ENCODE results near the gene ATG4B.

Gene ATG4B

GRCh38 chr2:241613017-241613780 lies 24.3 kb upstream of the ATG4B start:
- DNase-seq, result no peak

DNA sequence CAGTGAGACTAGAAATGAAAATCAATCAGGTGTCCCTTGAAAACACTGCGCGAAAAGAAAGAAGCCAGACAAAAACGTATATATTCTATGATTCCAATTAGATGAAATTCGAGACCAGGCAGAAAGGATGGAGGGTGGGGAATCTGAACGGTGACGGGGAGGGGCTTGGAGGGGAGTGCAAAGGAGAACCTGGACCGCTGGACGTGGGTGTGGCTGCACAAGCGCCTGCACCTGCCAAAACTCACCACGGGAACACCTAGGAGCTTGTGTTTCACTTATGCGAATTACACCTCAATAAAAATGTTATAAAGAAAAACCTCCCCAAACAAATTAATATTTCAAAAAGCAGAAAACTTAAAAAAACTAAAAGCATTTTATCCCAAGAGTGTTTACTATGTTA lies 22.5 kb upstream of the ATG4B start:
- no peak for DNase-seq

- DNase-seq, result no peak
Measured at GRCh38 chr2:241615522-241616052, 21.9 kb upstream of the ATG4B start.

GRCh38 chr2:241616168-241617125 lies 21.0 kb upstream of the ATG4B start:
- DNase-seq, result no peak

GRCh38 chr2:241617431-241618154 lies 19.9 kb upstream of the ATG4B start:
- no peak for DNase-seq

DNA sequence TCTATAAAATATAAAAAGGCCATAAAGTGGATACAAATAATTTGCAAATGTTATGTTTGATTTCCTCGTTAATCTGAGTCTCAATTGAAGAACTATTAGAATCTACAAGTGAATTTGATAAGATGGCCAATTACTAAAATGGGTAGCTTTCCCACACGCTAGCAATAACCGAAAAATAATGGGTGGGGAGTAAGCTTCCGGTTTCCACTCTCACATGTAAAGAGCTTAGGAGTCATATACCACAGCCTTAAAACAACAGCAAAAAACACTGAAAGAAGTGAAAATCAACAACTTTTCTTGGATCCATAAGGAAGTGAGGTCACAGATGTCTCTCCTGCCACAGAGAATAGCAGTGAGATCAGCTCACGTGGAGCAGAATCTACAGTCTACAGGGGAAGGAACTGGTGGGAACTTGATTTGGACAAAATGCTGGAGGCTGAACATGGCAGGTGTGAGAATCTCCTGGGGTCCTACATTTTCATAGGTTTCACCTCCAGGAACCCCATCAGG lies 19.1 kb upstream of the ATG4B start:
- DNase-seq, result no peak

DNA sequence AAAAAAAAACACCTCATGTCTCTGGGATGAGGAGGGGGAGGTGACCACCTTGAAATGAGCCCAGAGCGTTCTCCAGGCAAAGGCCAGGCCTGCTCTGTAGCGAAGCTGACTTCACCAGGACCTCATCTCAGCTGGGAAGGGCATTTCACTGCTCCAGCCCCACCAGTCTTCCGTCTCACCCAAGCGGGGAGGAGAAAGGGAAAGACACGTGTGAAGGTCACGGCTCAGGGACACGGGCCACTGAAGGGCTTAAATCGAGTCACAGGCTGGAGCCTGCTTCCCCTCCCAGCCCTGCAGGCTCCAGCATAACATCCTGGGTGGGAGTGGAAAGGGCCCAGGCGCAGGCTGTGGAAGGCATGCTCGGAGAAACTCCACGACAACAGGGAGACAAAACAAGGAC lies 18.7 kb upstream of the ATG4B start:
- DNase-seq, result no peak

DNA sequence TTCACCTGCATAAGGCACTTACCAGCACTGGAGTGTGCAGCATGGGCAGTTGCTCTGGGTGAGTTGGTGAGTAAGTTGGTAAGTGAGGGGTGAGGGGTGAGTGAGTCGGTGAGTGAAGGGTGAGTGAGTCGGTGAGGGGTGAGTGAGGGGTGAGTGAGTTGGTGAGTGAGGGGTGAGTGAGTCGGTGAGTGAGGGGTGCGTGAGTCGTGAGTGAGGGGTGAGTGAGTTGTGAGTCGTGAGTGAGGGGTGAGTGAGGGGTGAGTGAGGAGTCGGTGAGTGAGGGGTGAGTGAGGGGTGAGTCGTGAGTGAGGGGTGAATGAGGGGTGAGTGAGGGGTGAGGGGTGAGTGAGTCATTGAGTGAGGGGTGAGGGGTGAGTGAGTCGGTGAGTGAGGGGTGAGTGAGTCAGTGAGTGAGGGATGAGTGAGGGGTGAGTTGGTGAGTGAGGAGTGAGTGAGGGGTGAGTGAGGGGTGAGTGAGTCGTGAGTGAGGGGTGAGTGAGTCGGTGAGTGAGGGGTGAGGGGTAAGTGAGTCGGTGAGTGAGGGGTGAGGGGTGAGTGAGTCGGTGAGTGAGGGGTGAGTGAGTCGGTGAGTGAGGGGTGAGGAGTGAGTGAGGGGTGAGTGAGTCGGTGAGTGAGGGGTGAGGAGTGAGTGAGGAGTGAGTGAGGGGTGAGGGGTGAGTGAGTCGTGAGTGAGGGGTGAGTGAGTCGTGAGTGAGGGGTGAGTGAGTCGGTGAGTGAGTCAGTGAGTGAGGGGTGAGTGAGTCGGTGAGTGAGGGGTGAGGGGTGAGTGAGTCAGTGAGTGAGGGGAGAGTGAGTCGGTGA lies 17.7 kb upstream of the ATG4B start:
- DNase-seq, result no peak

GRCh38 chr2:241620419-241620769 lies 17.1 kb upstream of the ATG4B start:
- no peak for DNase-seq

- no peak for DNase-seq
Measured at GRCh38 chr2:241627675-241628074, 9.8 kb upstream of the ATG4B start.

GRCh38 chr2:241629762-241630435 lies 7.6 kb upstream of the ATG4B start:
- no peak for DNase-seq

DNA sequence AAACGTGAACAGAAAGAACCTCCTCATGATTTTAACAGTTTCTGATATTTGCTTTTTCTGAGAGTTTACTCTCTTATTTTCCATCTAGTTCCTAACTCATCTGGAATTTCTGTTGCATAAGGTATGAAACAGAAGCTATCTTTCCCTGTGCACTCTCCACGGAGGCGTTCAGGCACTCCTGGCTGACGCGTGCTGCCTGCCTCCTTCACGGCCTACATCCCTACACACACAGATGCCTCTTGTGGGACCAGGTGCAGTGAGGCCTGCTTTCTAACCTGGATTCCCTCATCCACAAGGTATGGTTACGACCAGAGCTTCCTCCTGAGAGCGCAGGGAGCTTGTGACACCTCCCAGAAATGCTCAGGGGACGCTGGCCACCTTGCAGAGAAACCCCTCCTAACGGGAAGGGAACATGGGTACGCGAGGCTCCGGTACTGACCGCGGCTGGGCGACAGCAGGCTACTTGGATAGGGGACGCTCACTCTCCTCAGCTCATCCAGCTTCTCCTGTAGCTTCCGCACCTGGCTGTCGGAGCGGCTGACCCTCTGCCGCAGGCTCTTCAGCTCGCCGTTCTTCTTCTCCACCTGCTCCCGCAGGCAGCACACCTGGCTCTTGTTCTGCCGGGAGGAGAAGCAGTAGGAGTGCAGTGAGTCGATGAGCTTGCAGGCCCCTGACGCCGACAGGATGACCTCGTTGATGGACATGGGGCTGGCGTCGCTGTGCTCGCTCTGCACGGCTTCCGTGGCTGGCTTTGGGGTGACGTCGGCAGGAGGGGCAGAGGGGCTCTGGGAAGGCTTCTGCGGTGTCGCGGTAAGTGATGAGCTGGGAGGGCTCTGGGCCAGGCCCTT lies 4.8 kb upstream of the ATG4B start:
- no peak for DNase-seq

DNA sequence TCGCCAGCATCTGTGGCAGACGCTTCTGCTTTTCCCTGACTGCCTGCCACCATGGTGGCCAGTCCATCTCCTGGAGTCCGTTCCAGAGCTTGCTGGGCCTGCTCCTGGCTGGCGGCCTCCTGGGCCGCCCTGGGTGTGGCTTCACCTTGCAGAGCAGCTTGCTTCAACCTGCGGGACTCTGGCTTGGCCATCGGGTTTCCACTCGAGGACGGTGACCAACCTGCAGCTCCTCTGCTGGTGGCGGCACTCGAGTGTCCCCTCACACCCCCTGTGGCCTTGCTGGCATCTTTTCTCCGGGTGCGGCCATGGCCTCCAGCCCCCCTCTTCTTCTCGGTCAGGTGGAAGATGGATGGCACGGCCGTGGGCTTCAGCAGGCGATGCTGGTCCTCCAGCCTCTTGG lies 3.9 kb upstream of the ATG4B start:
- DNase-seq, result no peak

DNA sequence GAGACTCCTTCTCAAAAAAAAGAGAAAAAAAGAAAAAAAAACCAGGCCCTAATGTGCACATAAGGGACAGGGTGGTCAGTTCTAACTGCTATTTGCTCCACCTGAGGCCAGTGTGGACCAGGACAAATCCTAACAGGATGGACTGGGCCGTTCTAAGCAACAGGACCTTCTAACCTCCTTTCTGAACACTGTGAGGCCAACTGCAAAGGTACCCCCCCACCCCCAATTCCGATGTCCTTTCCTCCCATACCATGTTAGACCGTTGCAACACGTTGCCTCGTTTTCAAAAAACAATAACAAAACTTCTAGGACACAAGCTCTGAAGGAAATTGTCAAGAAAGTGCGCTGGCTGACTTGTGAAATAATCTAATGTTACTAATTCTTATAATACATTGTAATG lies 1.7 kb upstream of the ATG4B start:
- DNase-seq, result no peak

DNA sequence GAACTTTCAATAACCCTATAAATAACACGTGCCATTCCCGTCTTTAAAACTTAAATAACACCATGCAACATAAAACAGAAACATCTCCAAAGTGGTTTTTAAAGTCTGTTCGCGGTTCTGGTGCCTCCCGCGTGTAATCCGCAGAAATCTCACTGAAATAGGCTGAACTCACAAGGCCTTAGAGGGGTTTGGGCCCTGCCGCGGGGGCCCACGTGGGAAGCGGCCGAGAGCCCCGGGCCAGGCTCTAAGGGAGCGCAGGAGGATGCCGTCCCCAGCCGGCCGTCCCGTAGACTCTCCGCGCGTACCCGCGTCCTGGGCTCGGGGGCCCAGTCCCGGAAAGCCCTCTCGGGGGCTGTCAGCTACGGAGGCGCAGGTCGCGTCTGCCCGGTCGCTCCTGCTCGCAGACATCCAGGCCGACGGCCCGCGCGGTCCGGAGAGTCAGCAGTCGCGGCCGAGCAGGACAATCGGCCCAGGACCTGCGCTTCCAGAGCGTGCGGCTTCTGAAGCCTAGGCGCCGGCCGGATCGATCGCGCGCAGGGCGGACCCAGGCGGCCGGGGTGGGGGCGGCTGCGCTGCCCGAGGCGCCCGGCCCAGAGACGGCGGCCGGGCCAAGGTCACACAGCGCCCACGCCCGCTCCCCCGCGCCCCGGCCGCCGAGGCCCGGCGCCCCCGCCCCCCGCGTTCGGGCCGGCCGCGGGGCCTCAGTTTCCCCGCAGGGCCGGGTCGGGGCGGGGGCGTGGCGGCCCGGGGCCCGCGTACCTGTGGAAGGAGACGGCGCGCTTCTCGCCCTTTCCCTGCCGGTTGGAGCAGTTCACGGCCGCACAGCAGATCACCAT lies 1.1 kb upstream of the ATG4B start:
- DNase-seq, result no peak

- DNase-seq, result no peak
Measured at GRCh38 chr2:241637795-241638660, 535 bp downstream of the ATG4B start.

GRCh38 chr2:241638940-241639339 lies 1.4 kb downstream of the ATG4B start:
- no peak for DNase-seq

GRCh38 chr2:241639385-241639784 lies 1.9 kb downstream of the ATG4B start:
- DNase-seq, result no peak

Measured in DMS 273 treated with DMSO at 0.1 percent for 48 hours (cell line).